B cell (primary cell): Measurements from ENCODE around the gene STXBP1. TPM values are rescaled to one million over a fixed set of nuclear protein-coding genes. Genes with fewer than 3 reads are reported as not detected.

Source experiments
- ATAC-seq: fragments of 200-7000 bp; cut with Tn5 transposase; one replicate; pipeline ENCODE4 v1.10.0; 2021; ENCODE audit warnings: low read depth, mild to moderate bottlenecking, moderate number of reproducible peaks, moderate library complexity
- CTCF ChIA-PET: fragments of 350-600 bp; sonication (Branson Sonifier 250); formaldehyde crosslinking; loops from one replicate; lab custom pipeline; 2021; ENCODE audit warnings: antibody characterized with exemption, inconsistent platforms; lab: Charles Lee
- POLR2A ChIA-PET: fragments of 350-600 bp; sonication (Branson Sonifier 250); formaldehyde crosslinking; loops from one replicate; lab custom pipeline; 2021; ENCODE audit warnings: antibody characterized with exemption; lab: Charles Lee
- DNase-seq: peaks from one replicate; pipeline ENCODE4 v3.0.0; 2013
- H2AFZ ChIP-seq: 2 replicates; pipeline ENCODE4 v1.6.1; 2012; ENCODE audit warnings: mild to moderate bottlenecking, low read depth, low read length; ENCODE audit not compliant: insufficient read depth, poor library complexity, severe bottlenecking
- H3K27ac ChIP-seq, 2 donors: 1 replicate in 1 of 2; 2 replicates in 1 of 2; pipeline ENCODE4 v1.5.1; 2012 to 2013; ENCODE audit warnings: low read length in 2 of 2, mild to moderate bottlenecking in 2 of 2, moderate library complexity in 1 of 2
- H3K27me3 ChIP-seq, 4 experiments: fragments of 200-600 bp in 1 of 4; sonication (generic) in 1 of 4; replicated peaks in 1 of 4; 1 replicate in 2 of 4; 2 replicates in 2 of 4; pipeline versions ENCODE4 v1.6.1 to v1.7.0; 2013 to 2016; ENCODE audit warnings: low read length in 3 of 4, mild to moderate bottlenecking in 2 of 4, mixed read lengths in 1 of 4, moderate library complexity in 1 of 4; ENCODE audit not compliant: insufficient read depth in 4 of 4, control insufficient read depth in 3 of 4; ENCODE audit errors: control extremely low read depth in 1 of 4
- H3K36me3 ChIP-seq, 2 experiments: replicated peaks in 1 of 2; 1 replicate in 1 of 2; 2 replicates in 1 of 2; pipeline versions ENCODE4 v1.6.1 to v1.7.1; 2013; ENCODE audit warnings: low read length in 1 of 2; ENCODE audit not compliant: insufficient read depth in 2 of 2, control insufficient read depth in 1 of 2; ENCODE audit errors: control extremely low read depth in 1 of 2, extremely low read depth in 1 of 2
- H3K4me1 ChIP-seq, 2 donors: fragments of 200-600 bp in 1 of 2; sonication (generic) in 1 of 2; 1 replicate in 1 of 2; 2 replicates in 1 of 2; pipeline versions ENCODE4 v1.5.1 to v1.6.1; 2013 to 2017; ENCODE audit warnings: low read length in 2 of 2; ENCODE audit not compliant: control insufficient read depth in 2 of 2, insufficient read depth in 2 of 2
- H3K4me2 ChIP-seq: replicated peaks from 2 replicates; pipeline ENCODE3; 2012; ENCODE audit warnings: mild to moderate bottlenecking, low read depth, low read length; ENCODE audit not compliant: poor library complexity, severe bottlenecking
- H3K4me3 ChIP-seq, 5 experiments: fragments of 200-600 bp in 1 of 5; sonication (generic) in 1 of 5; 1 replicate in 3 of 5; 2 replicates in 2 of 5; pipeline versions ENCODE4 v1.5.1 to v1.7.0; 2011 to 2016; ENCODE audit warnings: low read length in 4 of 5, mild to moderate bottlenecking in 4 of 5, low read depth in 2 of 5, control low read depth in 1 of 5, moderate library complexity in 1 of 5; ENCODE audit not compliant: insufficient read depth in 1 of 5; ENCODE audit errors: control extremely low read depth in 1 of 5, extremely low read depth in 1 of 5
- H3K79me2 ChIP-seq: fragments of 200-600 bp; sonication (generic); one replicate; pipeline ENCODE4 v1.6.0; 2016; ENCODE audit warnings: low read length; ENCODE audit not compliant: control insufficient read depth, insufficient read depth
- H3K9ac ChIP-seq: fragments of 200-600 bp; sonication (generic); 2 replicates; pipeline ENCODE4 v1.6.1; 2017; ENCODE audit warnings: mild to moderate bottlenecking, low read length, moderate library complexity
- H3K9me3 ChIP-seq, 3 donors: one replicate each; pipeline versions ENCODE4 v1.6.1 to v1.7.1; 2013; ENCODE audit warnings: low read length in 2 of 3; ENCODE audit not compliant: control insufficient read depth in 2 of 3, insufficient read depth in 1 of 3; ENCODE audit errors: control extremely low read depth in 1 of 3
- H4K20me1 ChIP-seq: 2 replicates; pipeline ENCODE4 v1.6.0; 2012; ENCODE audit warnings: mild to moderate bottlenecking, low read length; ENCODE audit not compliant: insufficient read depth, control insufficient read depth, poor library complexity, severe bottlenecking
- H3K27ac Mint-ChIP-seq: one replicate; pipeline ENCODE4 v1.8.0; 2021; ENCODE audit warnings: mixed read lengths
- H3K27me3 Mint-ChIP-seq: one replicate; pipeline ENCODE4 v1.8.0; 2021; ENCODE audit warnings: mixed read lengths
- H3K4me1 Mint-ChIP-seq: one replicate; pipeline ENCODE4 v1.8.0; 2021; ENCODE audit warnings: mixed read lengths
- H3K4me3 Mint-ChIP-seq: one replicate; pipeline ENCODE4 v1.8.0; 2021; ENCODE audit warnings: mixed read lengths
- H3K9me3 Mint-ChIP-seq: one replicate; pipeline ENCODE4 v1.8.0; 2022; ENCODE audit warnings: mixed read lengths; ENCODE audit not compliant: insufficient read depth
- EZH2 ChIP-seq: IDR thresholded peaks from 2 replicates; pipeline ENCODE4 v1.6.1; 2012; ENCODE audit warnings: borderline replicate concordance, low read depth, mild to moderate bottlenecking, moderate library complexity, low read length; ENCODE audit not compliant: insufficient read depth, poor library complexity, severe bottlenecking
- WGBS: methylation state at CpG from one replicate; pipeline ENCODE4 v1.1.5; 2013; ENCODE audit warnings: missing lambda C conversion rate; ENCODE audit not compliant: insufficient coverage; 5-methylcytosine and 5-hydroxymethylcytosine counted together
- intact Hi-C: fragments of 100-400 bp; cut with micrococcal nuclease; formaldehyde crosslinking; loops from one replicate; pipeline ENCODE4 v1.10.0; 2022
- polyA plus RNA-seq: library from polyadenylated mRNA; depleted of rRNA; stranded (reverse); fragments of >200 nt; gene quantifications from 2 replicates; pipeline ENCODE4 v1.2.3, GENCODE V29; 2012
- total RNA-seq, 2 donors: library from RNA; stranded (reverse); fragments of 120-200 nt in 1 of 2; gene quantifications; 1 replicate in 1 of 2; 2 replicates in 1 of 2; pipeline versions ENCODE4 v1.2.3 to v1.2.4, GENCODE V29; 2013 to 2022
- TF ChIP-seq, protein P1 (sequence below): fragments of 200-600 bp; IDR thresholded peaks from one replicate; pipeline ENCODE4 v1.8.0; 2022; ENCODE audit warnings: antibody characterized with exemption, mild to moderate bottlenecking

STXBP1 gene
- total and polyA plus RNA-seq, 2 donors (not counting 1 experiment from before 2014, with no cell fraction given), result 0.62 TPM; not detected in 1

DNA sequence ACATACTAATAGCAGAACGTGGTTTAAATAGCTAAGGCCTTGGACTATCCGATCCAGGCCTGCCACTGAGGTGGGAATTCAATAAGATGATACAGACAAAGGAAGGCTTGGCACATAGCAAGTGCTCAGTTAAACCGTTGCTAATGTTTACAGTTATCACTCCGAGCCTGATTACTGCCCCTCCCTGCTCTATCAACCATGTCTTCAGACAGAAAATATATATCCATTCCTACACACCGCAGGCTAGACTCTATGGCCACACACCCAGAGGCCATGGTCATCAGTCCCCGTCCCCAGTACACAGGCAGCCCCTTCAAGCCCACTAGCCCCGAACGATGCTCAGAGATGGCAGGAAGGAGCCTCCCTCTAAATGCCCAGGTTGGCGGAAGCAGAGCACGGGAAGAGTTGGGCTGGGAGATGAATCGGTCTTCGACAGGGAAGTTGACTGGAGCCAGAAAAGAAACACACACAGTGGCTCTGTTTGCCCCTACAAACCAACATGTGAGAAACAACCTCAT lies 49.7 kb upstream of the STXBP1 start:
- Mint-ChIP-seq H3K4me3 (no peak overlapping the region), H3K4me1 (peaks cover 5% of the 10 kb centered on the region), H3K27me3 (peaks cover 13% of the 10 kb centered on the region), H3K9me3 (no peaks in the 10 kb centered on the region), H3K27ac (no peak overlapping the region)
- no peak overlapping the region for H2AFZ ChIP-seq
- no peak overlapping the region for H3K4me2 ChIP-seq
- 84% methylated on average over 6 of the region's 12 CpGs for whole genome bisulfite sequencing
- H3K4me1 ChIP-seq, result peaks cover 5 to 8% of the 10 kb centered on the region in 2 donors
- DNase-seq (no peak), ATAC-seq (no peak)
- H3K4me3 ChIP-seq, result no peak overlapping the region
- no peak overlapping the region for H3K27ac ChIP-seq
- H4K20me1 ChIP-seq, result no peaks in the 10 kb centered on the region
- intact Hi-C loops, result no loop called here
- H3K36me3 ChIP-seq, result no peaks in the 10 kb centered on the region
- no peaks in the 10 kb centered on the region for H3K9me3 ChIP-seq
- no peaks in the 10 kb centered on the region for H3K79me2 ChIP-seq
- H3K27me3 ChIP-seq, result peaks cover 0 to 5% (median under 1%) of the 10 kb centered on the region in 4 experiments
- POLR2A ChIA-PET, result no interaction called here
- H3K9ac ChIP-seq, result no peak overlapping the region
- TF ChIP-seq, protein P1, sequence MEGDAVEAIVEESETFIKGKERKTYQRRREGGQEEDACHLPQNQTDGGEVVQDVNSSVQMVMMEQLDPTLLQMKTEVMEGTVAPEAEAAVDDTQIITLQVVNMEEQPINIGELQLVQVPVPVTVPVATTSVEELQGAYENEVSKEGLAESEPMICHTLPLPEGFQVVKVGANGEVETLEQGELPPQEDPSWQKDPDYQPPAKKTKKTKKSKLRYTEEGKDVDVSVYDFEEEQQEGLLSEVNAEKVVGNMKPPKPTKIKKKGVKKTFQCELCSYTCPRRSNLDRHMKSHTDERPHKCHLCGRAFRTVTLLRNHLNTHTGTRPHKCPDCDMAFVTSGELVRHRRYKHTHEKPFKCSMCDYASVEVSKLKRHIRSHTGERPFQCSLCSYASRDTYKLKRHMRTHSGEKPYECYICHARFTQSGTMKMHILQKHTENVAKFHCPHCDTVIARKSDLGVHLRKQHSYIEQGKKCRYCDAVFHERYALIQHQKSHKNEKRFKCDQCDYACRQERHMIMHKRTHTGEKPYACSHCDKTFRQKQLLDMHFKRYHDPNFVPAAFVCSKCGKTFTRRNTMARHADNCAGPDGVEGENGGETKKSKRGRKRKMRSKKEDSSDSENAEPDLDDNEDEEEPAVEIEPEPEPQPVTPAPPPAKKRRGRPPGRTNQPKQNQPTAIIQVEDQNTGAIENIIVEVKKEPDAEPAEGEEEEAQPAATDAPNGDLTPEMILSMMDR, result no peak
- no peak for TF ChIP-seq EZH2
- CTCF ChIA-PET, result no interaction called here

- H3K36me3 ChIP-seq, result no peaks in the 10 kb centered on the region
- H2AFZ ChIP-seq, result no peak overlapping the region
- 95% methylated on average over 14 of the region's 16 CpGs for WGBS
- peaks cover 0 to 8% (median under 1%) of the 10 kb centered on the region in 4 experiments for H3K27me3 ChIP-seq
- H3K9ac ChIP-seq, result no peak overlapping the region
- no peaks in the 10 kb centered on the region for H3K79me2 ChIP-seq
- ATAC-seq (no peak), DNase-seq (no peak)
- Mint-ChIP-seq H3K27me3 (peaks cover 13% of the 10 kb centered on the region), H3K4me3 (no peak overlapping the region), H3K9me3 (no peaks in the 10 kb centered on the region), H3K27ac (no peak overlapping the region), H3K4me1 (peaks cover 6% of the 10 kb centered on the region)
- intact Hi-C loops, result no loop called here
- no peak overlapping the region for H3K4me2 ChIP-seq
- no peaks in the 10 kb centered on the region for H4K20me1 ChIP-seq
- no peak overlapping the region for H3K27ac ChIP-seq
- peaks cover 0 to 2% (median 0%) of the 10 kb centered on the region in 3 donors for H3K9me3 ChIP-seq
- ChIA-PET CTCF (no interaction called here), POLR2A (no interaction called here)
- TF ChIP-seq EZH2, result no peak
- TF ChIP-seq, protein P1, result no peak
- H3K4me3 ChIP-seq, result no peak overlapping the region
- H3K4me1 ChIP-seq, result peaks cover 0 to 3% of the 10 kb centered on the region in 2 donors
Observed at GRCh38 chr9:127562841-127563401, 49.2 kb upstream of the STXBP1 start.
